Measurements from ENCODE around the gene ELFN1.

ELFN1 gene

GRCh38 chr7:1755783-1756625 is 85.9 kb downstream of the ELFN1 start:
- TF ChIP-seq, protein P1, sequence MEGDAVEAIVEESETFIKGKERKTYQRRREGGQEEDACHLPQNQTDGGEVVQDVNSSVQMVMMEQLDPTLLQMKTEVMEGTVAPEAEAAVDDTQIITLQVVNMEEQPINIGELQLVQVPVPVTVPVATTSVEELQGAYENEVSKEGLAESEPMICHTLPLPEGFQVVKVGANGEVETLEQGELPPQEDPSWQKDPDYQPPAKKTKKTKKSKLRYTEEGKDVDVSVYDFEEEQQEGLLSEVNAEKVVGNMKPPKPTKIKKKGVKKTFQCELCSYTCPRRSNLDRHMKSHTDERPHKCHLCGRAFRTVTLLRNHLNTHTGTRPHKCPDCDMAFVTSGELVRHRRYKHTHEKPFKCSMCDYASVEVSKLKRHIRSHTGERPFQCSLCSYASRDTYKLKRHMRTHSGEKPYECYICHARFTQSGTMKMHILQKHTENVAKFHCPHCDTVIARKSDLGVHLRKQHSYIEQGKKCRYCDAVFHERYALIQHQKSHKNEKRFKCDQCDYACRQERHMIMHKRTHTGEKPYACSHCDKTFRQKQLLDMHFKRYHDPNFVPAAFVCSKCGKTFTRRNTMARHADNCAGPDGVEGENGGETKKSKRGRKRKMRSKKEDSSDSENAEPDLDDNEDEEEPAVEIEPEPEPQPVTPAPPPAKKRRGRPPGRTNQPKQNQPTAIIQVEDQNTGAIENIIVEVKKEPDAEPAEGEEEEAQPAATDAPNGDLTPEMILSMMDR (conservative IDR thresholded peaks at IDR 0.05; ENCODE audit: low read length): no peak
- DNase-seq (ENCODE audit: low read depth): no peak
- H3K4me3 ChIP-seq (ENCODE audit: low read length): no peak overlapping the region

GRCh38 chr7:1757601-1758000 is 87.5 kb downstream of the ELFN1 start:
- no peak for DNase-seq (ENCODE audit: low read depth)
- TF ChIP-seq, protein P1 (conservative IDR thresholded peaks at IDR 0.05; ENCODE audit: low read length): no peak
- no peak overlapping the region for H3K4me3 ChIP-seq (ENCODE audit: low read length)

DNA sequence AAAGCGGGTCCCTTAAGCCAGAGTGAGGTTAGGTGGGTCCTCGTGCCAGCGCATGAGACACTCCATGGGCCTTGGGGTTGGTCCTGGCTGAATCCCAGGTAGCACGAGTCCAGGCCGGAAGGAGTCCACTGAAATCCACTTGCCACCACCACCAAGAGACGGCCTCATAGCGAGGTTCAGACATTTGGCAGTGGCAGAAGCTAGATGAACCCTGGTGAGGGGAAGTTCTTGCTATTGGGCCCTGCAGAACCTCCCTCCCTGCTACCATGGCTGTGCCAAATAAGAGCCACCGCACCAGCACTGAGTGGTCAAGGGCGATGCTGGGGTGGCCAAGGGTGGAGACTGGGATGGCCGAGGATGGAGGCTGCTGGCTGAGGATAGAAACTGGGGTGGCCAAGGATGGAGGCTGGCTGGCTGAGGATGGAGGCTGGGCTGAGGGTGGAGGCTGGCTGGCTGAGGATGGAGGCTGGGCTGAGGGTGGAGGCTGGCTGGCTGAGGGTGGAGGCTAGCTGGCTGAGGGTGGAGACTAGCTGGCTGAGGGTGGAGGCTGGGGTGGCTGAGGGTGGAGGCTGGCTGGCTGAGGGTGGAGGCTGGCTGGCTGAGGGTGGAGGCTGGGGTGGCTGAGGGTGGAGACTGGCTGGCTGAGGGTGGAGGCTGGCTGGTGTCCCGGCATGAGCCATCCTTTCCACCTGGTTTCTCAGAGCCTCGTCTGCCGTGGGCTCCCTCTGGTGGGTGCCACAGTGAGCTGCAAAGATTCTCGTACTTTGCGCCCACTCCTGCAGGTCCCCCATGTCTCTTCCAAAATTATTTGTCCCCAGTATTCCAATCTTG is 88.2 kb downstream of the ELFN1 start:
- peak; percentile 43 for DNase-seq (ENCODE audit: low read depth)
- H3K4me3 ChIP-seq (ENCODE audit: low read length): no peak overlapping the region
- TF ChIP-seq, protein P1 (conservative IDR thresholded peaks at IDR 0.05; ENCODE audit: low read length): peak; percentile 53

GRCh38 chr7:1758859-1759521 is 88.9 kb downstream of the ELFN1 start:
- no peak for DNase-seq (ENCODE audit: low read depth)
- TF ChIP-seq, protein P1 (conservative IDR thresholded peaks at IDR 0.05; ENCODE audit: low read length): no peak
- H3K4me3 ChIP-seq (ENCODE audit: low read length): no peak overlapping the region

- TF ChIP-seq, protein P1 (conservative IDR thresholded peaks at IDR 0.05; ENCODE audit: low read length): no peak
- no peak for DNase-seq (ENCODE audit: low read depth)
- H3K4me3 ChIP-seq (ENCODE audit: low read length): no peak overlapping the region
Observed at GRCh38 chr7:1761097-1761496, 91.0 kb downstream of the ELFN1 start.

- no peak for DNase-seq (ENCODE audit: low read depth)
- H3K4me3 ChIP-seq (ENCODE audit: low read length): no peak overlapping the region
- TF ChIP-seq, protein P1 (conservative IDR thresholded peaks at IDR 0.05; ENCODE audit: low read length): no peak
Observed at GRCh38 chr7:1761774-1762173, 91.7 kb downstream of the ELFN1 start.

Measured in AG10803 (cell line).